ENCODE data around the gene LTBP1. TPM values are rescaled to one million over a fixed set of nuclear protein-coding genes. Genes with fewer than 3 reads are reported as not detected.

The LTBP1 gene
- total RNA-seq, 2 experiments from 2014 or later = 0.19 to 0.23 TPM

GRCh38 chr2:33443274-33443829 is 496.6 kb downstream of the LTBP1 start:
- H3K27me3 Mint-ChIP-seq = peaks cover 8% of the 10 kb centered on the region
- POLR2A ChIA-PET = interaction anchor here (0.6 kb wide), 1 partner anchor 58 kb away, joined by 3 read pairs; no protein-coding TSS in a partner anchor
- H3K36me3 Mint-ChIP-seq = no peaks in the 10 kb centered on the region
- H3K4me3 Mint-ChIP-seq = no peak overlapping the region
- peaks cover 1% of the 10 kb centered on the region for H3K9me3 Mint-ChIP-seq
- H3K27ac Mint-ChIP-seq = no peak overlapping the region
- DNase-seq (no peak), ATAC-seq (ENCODE audit: low read depth) (no peak)
- peaks cover 2% of the 10 kb centered on the region for H3K4me1 Mint-ChIP-seq

DNA sequence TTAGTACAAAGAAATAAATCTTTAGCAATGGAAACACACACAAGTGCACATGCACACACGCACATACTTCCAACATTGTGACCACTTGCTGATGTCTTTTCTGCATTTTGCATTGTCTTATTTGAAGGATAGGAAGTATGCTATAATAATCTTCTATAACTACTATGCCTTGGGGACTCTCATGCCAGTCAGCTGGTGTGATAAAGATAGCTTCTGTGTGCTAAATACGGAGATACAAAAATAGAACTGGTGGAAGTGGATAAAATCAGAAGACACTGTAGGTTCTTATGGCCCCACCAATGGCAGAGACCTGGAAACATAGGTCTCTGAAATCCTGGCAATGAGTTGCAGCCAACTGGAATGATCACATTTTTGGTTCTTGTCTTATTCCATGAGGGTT is 498.2 kb downstream of the LTBP1 start:
- POLR2A ChIA-PET = no interaction called here
- H3K4me3 Mint-ChIP-seq = no peak overlapping the region
- no peaks in the 10 kb centered on the region for H3K36me3 Mint-ChIP-seq
- peaks cover 6% of the 10 kb centered on the region for H3K27me3 Mint-ChIP-seq
- DNase-seq (no peak), ATAC-seq (ENCODE audit: low read depth) (no peak)
- H3K9me3 Mint-ChIP-seq = peaks cover 1% of the 10 kb centered on the region
- no peak overlapping the region for H3K27ac Mint-ChIP-seq
- peaks cover 2% of the 10 kb centered on the region for H3K4me1 Mint-ChIP-seq

DNA sequence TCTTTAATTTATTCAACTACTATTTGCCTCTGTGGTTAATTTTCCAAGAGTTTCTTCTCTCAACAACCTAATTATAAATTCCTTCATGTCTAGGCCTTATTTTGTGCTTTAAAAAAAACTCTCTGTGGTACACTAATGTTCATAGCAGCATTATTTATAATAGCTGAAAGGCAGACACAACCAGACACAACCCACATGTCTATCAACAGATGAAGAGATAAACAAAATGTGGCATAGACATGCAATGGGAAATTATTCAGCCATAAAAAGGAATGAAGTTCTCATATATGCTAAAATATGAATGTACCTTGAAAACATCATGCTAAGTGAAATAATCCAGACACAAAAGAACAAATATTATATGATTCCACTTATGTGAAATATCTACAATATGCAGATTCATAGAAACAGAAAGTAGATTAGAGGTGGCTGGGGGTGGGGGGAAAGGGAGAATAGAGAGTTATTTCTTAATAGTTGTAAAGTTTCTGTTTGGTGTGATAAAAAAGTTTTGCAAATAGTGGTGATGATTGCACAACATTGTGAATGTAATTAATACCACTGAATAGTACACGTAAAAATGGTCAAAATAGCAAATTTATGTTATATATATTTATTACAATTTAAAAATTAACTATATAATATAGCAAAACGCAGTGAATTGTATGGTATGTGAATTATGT is 501.6 kb downstream of the LTBP1 start:
- no peak for ATAC-seq (ENCODE audit: low read depth)
- Mint-ChIP-seq H3K9me3 (peaks cover 13% of the 10 kb centered on the region), H3K4me1 (peaks cover 2% of the 10 kb centered on the region), H3K27me3 (peaks cover 3% of the 10 kb centered on the region), H3K36me3 (peaks cover 4% of the 10 kb centered on the region), H3K27ac (no peak overlapping the region), H3K4me3 (no peak overlapping the region)
- DNase-seq = no peak
- POLR2A ChIA-PET = no interaction called here

Small RNA genes lying within 50 kb of the gene (microRNA-seq; reads per million reads assigned to microRNA genes)
- gene MIR4430 = not detected
